Hepatocyte (in vitro differentiated cells): Measurements from ENCODE around the gene B3GAT1. TPM values are rescaled to one million over a fixed set of nuclear protein-coding genes. Genes with fewer than 3 reads are reported as not detected.

Experiments used
- DNase-seq: peaks from one replicate; pipeline ENCODE4 v3.0.0-alpha.2; 2016; ENCODE audit warnings: low spot score
- H2AFZ ChIP-seq: fragments of 200-600 bp; sonication (generic); 2 replicates; pipeline ENCODE4 v1.6.0; 2016; ENCODE audit warnings: antibody characterized with exemption, mild to moderate bottlenecking
- H3K27ac ChIP-seq: fragments of 200-600 bp; sonication (generic); 2 replicates; pipeline ENCODE4 v1.5.1; 2016; ENCODE audit warnings: mild to moderate bottlenecking
- H3K27me3 ChIP-seq: fragments of 200-600 bp; sonication (generic); 2 replicates; pipeline ENCODE4 v1.6.1; 2016
- H3K36me3 ChIP-seq: fragments of 200-600 bp; sonication (generic); replicated peaks from 2 replicates; pipeline ENCODE4 v1.5.1; 2016; ENCODE audit warnings: low read depth; ENCODE audit not compliant: insufficient read depth
- H3K4me1 ChIP-seq: fragments of 200-600 bp; sonication (generic); 2 replicates; pipeline ENCODE4 v1.5.1; 2016; ENCODE audit warnings: mild to moderate bottlenecking, moderate library complexity; ENCODE audit not compliant: insufficient read depth
- H3K4me2 ChIP-seq: fragments of 200-600 bp; sonication (generic); 2 replicates; pipeline ENCODE4 v1.6.0; 2016
- H3K4me3 ChIP-seq: fragments of 200-600 bp; sonication (generic); 2 replicates; pipeline ENCODE4 v1.5.1; 2016; ENCODE audit warnings: mild to moderate bottlenecking
- H3K79me2 ChIP-seq: fragments of 200-600 bp; sonication (generic); 2 replicates; pipeline ENCODE4 v1.6.0; 2017; ENCODE audit warnings: mild to moderate bottlenecking
- H3K9me2 ChIP-seq: fragments of 200-600 bp; sonication (generic); replicated peaks from 2 replicates; pipeline ENCODE4 v1.6.0; 2017; ENCODE audit warnings: mild to moderate bottlenecking; ENCODE audit not compliant: insufficient read depth
- H3K9me3 ChIP-seq: fragments of 200-600 bp; sonication (generic); 2 replicates; pipeline ENCODE4 v1.5.1; 2016; ENCODE audit warnings: low read depth, mild to moderate bottlenecking
- H4K20me1 ChIP-seq: fragments of 200-600 bp; sonication (generic); 2 replicates; pipeline ENCODE4 v1.6.0; 2016; ENCODE audit warnings: mild to moderate bottlenecking; ENCODE audit not compliant: insufficient read depth, poor library complexity, severe bottlenecking
- CTCF ChIP-seq: fragments of 200-600 bp; sonication (generic); IDR thresholded peaks from 2 replicates; pipeline ENCODE4 v1.5.1; 2016; ENCODE audit warnings: antibody characterized with exemption, mild to moderate bottlenecking; ENCODE audit not compliant: poor library complexity
- EZH2 ChIP-seq: fragments of 200-600 bp; sonication (generic); IDR thresholded peaks from 2 replicates; pipeline ENCODE4 v1.6.1; 2016; ENCODE audit warnings: antibody characterized with exemption, mild to moderate bottlenecking, borderline replicate concordance
- EZH2phosphoT487 ChIP-seq: fragments of 200-600 bp; sonication (generic); IDR thresholded peaks from one replicate; pipeline ENCODE4 v1.6.1; 2018; ENCODE audit warnings: antibody characterized with exemption, mild to moderate bottlenecking, low read depth, moderate library complexity; ENCODE audit not compliant: unreplicated experiment, severe bottlenecking
- WGBS: methylation state at CpG from one replicate; pipeline ENCODE4 v1.1.6; 2016; ENCODE audit warnings: low lambda C conversion rate; ENCODE audit errors: missing lambda C conversion rate; 5-methylcytosine and 5-hydroxymethylcytosine counted together
- polyA plus RNA-seq: library from polyadenylated mRNA; unstranded; fragments of >200 nt; fragmentation: Nextera tagmentation; extraction: Ambion mirVana; gene quantifications from 2 replicates; pipeline ENCODE4 v1.2.1, GENCODE V29; 2016
- total RNA-seq: library from RNA; depleted of rRNA; stranded (reverse); fragments of >200 nt; gene quantifications from 2 replicates; pipeline ENCODE4 v1.2.3, GENCODE V29; 2014

The B3GAT1 gene
- total and polyA plus RNA-seq, 2 experiments from 2014 or later: 0.17 to 0.40 TPM

- Histone ChIP-seq H4K20me1 (no peaks in the 10 kb centered on the region), H3K4me3 (no peak overlapping the region), H3K4me1 (no peaks in the 10 kb centered on the region), H2AFZ (no peak overlapping the region), H3K4me2 (no peak overlapping the region), H3K9me3 (no peaks in the 10 kb centered on the region), H3K9me2 (no peaks in the 10 kb centered on the region), H3K36me3 (no peaks in the 10 kb centered on the region), H3K27ac (no peak overlapping the region), H3K79me2 (no peaks in the 10 kb centered on the region), H3K27me3 (no peaks in the 10 kb centered on the region)
- no peak for DNase-seq
- 73% methylated on average over 4 of the region's 4 CpGs for WGBS
- no peak for TF ChIP-seq EZH2phosphoT487
- no peak for TF ChIP-seq CTCF
- no peak for TF ChIP-seq EZH2
These were observed 72.3 kb downstream of the B3GAT1 start for GRCh38 chr11:134339756-134340155.

- Histone ChIP-seq H3K79me2 (no peaks in the 10 kb centered on the region), H3K27ac (no peak overlapping the region), H3K9me2 (no peaks in the 10 kb centered on the region), H3K27me3 (no peaks in the 10 kb centered on the region), H3K4me1 (no peaks in the 10 kb centered on the region), H3K9me3 (no peaks in the 10 kb centered on the region), H3K4me3 (no peak overlapping the region), H3K4me2 (no peak overlapping the region), H4K20me1 (no peaks in the 10 kb centered on the region), H2AFZ (no peak overlapping the region), H3K36me3 (no peaks in the 10 kb centered on the region)
- WGBS: 92% methylated on average over 7 of the region's 7 CpGs
- no peak for DNase-seq
- TF ChIP-seq EZH2phosphoT487 (no peak), EZH2 (no peak), CTCF (no peak)
These were observed 73.4 kb downstream of the B3GAT1 start for GRCh38 chr11:134338654-134339053.

- H3K27ac ChIP-seq: no peak overlapping the region
- H3K27me3 ChIP-seq: peaks cover 4% of the 10 kb centered on the region
- no peak for DNase-seq
- H3K9me2 ChIP-seq: no peaks in the 10 kb centered on the region
- H4K20me1 ChIP-seq: no peaks in the 10 kb centered on the region
- no peaks in the 10 kb centered on the region for H3K4me1 ChIP-seq
- H3K4me3 ChIP-seq: no peak overlapping the region
- no peaks in the 10 kb centered on the region for H3K9me3 ChIP-seq
- no peak for TF ChIP-seq CTCF
- TF ChIP-seq EZH2phosphoT487: no peak
- TF ChIP-seq EZH2: no peak
- WGBS: 94% methylated on average over 15 of the region's 15 CpGs
- H2AFZ ChIP-seq: no peak overlapping the region
- no peaks in the 10 kb centered on the region for H3K79me2 ChIP-seq
- H3K36me3 ChIP-seq: no peaks in the 10 kb centered on the region
- no peak overlapping the region for H3K4me2 ChIP-seq
These were observed 74.0 kb downstream of the B3GAT1 start for GRCh38 chr11:134338068-134338467.

GRCh38 chr11:134337051-134337450 is 75.0 kb downstream of the B3GAT1 start:
- Histone ChIP-seq H3K9me2 (no peaks in the 10 kb centered on the region), H2AFZ (no peak overlapping the region), H3K36me3 (no peaks in the 10 kb centered on the region), H3K9me3 (no peaks in the 10 kb centered on the region), H3K79me2 (no peaks in the 10 kb centered on the region), H4K20me1 (no peaks in the 10 kb centered on the region), H3K4me3 (no peak overlapping the region), H3K27me3 (peaks cover 11% of the 10 kb centered on the region), H3K4me1 (no peaks in the 10 kb centered on the region), H3K4me2 (no peak overlapping the region), H3K27ac (no peak overlapping the region)
- TF ChIP-seq CTCF: no peak
- no peak for TF ChIP-seq EZH2phosphoT487
- no peak for TF ChIP-seq EZH2
- no peak for DNase-seq
- 96% methylated on average over 4 of the region's 4 CpGs for WGBS
